UCSD-AML1 (cell line): ENCODE measurements around the gene DYNLT1.

Source experiments
- DNase-seq: peaks from one replicate; lab custom pipeline; 2025; ENCODE audit not compliant: unreplicated experiment; lab: John Stamatoyannopoulos, UW

DYNLT1 gene

DNA sequence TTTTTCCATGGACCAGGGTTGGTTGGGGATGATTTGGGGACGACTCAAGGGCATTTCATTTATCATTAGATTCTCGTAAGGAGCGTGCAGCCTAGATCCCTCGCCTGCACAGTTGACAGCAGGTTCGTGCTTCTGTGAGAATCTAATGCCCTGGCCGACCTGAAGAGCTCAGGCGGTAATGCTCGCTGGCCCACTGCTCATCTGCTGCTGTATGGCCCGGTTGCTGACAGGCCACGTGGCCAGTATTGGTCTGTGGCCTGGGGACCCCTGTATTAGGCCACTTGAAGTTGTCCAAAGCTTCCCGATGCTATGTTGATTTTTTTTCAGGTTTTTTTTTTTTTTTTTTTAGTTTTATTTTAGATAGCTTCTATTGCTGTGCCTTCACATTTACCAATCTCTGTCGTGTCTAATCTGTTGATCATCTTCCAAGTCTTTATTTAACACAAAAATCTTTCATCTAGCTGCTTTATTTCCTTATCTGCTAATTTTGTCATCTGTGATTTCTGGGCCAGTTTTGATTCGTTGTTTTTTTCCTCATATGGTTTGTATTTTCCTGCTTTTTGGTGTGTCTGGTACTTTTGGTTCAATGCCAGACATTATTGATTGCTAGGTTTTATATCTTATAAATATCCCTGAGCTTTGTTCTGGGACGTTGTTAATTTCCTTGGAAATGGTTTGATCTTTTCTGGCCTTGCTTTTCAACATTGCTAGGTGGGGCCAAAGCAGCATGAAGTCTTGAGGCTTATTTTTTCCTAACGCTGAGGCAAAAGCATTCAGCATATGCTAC lies 41.1 kb downstream of the DYNLT1 start:
- DNase-seq: no peak

DNA sequence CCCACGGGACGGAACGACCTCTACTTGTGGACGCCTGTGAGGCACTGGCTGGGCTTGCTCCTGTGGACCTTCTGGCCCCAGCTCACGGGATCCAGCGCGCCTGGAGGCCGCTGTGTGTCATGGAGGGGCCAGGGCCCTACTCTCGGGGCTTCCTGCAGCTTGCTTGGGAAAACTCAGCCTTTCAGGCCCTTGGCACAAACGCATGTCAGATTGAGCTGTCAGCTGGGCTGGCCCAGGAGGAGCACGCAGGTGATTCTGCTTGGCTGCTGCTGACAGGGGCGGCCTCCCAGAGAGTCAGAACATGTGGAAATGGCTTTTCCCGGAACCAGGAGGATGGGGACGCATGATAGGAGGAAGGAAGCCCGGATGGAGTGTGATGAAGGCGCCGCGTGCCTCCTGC lies 44.9 kb downstream of the DYNLT1 start:
- no peak for DNase-seq

DNA sequence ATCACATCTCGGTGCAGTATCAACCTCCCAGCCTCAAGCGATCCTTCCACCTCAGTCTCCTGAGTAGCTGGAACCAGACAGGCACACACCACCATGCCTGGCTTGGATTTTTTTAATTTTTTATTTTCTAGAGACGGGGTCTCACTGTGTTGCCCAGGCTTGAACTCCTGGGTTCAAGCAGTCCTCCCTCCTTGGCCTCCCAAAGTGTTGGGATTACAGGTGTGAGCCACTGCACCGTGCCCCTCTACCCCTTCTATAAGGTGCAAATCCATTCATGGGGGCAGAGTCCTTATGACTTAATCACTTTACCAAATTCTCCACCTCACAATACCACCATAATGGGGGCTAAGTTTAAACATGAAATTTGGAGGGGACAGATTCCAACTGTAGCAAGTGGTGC lies 47.0 kb downstream of the DYNLT1 start:
- no peak for DNase-seq

DNA sequence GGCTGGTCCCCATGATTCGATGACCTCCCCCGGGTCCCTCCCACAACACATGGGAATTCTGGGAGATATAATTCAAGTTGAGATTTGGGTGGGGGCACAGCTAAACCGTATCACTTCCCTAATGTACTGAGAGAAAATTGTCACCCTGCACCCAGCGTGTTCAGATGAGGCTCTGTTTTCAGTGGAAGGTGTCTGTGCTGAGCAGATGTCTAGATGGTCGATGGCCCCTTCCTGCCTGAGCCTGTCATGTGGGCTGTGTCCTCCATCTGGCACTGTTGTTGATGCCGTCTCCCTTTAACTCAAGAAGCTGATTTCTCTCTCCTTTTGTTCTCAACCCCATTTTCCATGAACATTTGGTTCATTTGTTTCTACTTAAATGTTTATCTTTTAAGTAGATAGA lies 47.7 kb downstream of the DYNLT1 start:
- DNase-seq: no peak

DNA sequence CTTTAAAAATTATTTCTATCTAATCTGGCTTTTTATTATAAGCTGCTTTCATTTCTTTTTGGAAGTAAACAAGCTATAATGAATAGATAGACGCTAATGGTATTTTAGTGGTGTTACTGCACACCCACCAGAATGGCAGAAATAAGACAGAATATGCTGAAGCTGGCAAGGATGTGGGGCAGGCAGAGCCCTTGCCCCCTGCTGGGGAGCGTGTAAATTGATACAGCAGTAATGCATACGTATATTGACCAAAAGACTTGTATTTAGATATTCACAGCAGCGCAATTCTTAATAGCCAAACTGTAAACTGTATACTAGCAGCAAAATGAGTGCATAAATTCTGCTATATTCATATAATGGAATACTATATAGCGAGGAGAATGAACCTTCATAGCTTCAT lies 49.3 kb downstream of the DYNLT1 start:
- DNase-seq: no peak

DNA sequence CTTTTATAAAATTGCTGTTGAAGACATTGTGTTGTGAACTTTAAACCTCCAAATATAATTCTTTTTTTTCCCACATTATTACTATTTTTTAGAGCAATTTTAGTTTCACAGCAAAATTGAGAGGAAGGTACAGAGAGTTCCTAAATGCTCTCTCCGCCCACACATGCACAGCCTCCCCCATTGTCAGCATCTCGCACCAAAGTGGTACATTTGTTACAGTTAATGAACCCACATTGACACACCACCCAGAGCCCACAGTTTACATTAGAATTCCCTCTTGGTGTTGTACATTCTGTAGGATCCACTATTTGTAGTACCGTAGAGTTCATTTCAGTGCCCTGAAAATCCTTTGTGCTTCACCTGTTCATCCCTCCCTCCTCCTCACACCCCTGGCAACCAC lies 50.9 kb downstream of the DYNLT1 start:
- no peak for DNase-seq

DNA sequence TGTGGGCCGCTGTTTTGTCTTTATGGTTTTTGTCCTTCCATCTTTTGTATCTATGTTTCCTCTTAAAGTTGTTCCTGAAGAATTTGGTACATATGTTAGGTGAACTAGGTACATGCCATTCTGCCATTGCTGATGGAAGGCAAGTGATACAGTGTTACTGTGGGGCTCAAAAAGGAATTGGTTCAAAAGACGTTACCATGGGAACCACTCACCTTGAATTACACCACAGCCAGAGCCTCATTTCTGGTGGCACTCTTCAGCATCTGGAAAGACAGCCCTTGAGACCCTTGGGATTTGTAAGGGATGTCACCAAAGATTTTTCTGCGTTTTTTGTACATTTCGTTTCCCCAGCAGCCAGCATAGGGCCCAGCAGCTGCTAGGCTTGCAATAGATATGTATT lies 52.7 kb downstream of the DYNLT1 start:
- DNase-seq: no peak

DNA sequence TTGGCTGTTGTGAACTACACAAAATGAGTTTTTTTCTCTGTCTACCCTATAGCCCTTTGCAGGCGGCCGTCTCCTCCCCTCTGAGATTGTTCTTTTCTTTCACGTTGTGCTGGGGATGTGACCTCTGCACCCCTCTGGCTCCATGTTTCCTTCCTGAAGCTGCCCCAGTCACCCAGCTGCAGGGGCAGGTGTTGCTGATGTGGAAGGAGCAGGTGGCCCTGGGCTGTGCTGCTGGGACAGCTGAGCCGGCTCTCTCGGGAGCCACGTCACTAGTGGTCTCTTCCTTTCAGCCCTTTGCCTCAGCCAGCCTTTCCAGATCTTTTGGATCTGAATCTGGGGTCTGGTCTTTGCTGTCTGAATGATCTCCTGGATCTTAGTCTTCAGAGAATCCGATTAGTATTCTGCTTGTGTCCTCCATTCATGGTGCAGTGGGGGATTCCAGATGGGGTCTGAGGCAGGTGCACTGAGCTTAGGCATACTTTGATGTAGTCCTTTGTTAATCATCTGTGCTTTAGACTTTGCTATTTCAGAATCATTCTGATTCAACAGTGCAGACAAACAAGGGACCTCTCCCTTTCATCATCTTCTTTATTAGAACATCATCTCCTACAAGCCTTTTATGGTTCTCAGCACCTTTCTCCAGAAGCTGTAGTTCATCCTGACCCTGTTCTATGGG lies 53.3 kb downstream of the DYNLT1 start:
- no peak for DNase-seq

DNA sequence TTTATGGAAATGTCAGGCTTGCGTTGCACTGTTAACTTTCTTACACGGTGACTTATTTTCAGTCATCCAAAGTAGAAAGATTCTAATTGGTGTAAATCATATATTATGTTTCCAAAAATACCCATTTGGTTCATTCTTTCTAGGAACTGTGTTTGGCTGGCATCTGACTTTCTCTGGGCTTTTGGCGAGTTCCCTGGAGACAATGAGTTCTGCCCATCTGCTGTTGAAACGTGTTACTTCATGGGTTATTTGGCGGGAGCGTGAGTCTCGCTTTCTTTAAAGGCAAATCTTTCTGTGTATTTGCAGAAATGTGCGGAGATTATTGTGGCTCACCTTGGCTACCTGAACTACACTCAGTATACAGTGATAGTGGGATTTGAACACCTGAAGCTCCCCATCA lies 55.2 kb downstream of the DYNLT1 start:
- DNase-seq: no peak

DNA sequence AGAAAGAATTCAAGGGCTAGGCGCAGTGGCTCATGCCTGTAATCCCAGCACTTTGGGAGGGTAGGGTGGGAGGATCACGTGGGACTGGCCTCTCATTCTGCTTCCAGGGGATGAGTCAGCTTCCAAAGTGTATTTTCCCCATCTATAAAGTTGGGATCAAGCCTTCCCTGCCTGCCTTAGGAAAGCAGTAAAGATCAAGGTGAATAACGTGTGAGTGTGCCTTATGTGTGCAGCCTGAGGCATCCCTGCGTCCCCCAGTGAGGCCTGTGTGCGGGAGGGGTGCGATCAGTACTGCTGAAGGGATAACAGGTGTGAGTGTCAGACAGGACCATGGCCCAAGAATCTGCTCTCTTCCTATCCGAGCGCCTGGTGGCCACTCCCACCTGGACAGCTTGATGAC lies 57.9 kb downstream of the DYNLT1 start:
- no peak for DNase-seq
